HCT116 (cell line): ENCODE measurements around the gene MDM4. TPM values are rescaled to one million over a fixed set of nuclear protein-coding genes. Genes with fewer than 3 reads are reported as not detected.

ENCODE experiments used
- ATAC-seq: fragments of 200-7000 bp; cut with Tn5 transposase; 2 replicates; pipeline ENCODE4 v1.9.1; 2020; ENCODE audit warnings: mild to moderate bottlenecking, moderate library complexity
- BruUV-seq: library from RNA; stranded (reverse); fragments of 400-500 nt; replicated peaks from 2 replicates; lab custom pipeline; 2021; lab: Mats Ljungman, UMichigan
- CTCF ChIA-PET: fragments of 300-600 bp; sonication (Branson Sonifier 250); formaldehyde crosslinking; loops from one replicate; lab custom pipeline; 2021; ENCODE audit warnings: antibody characterized with exemption; lab: Charles Lee
- POLR2A ChIA-PET: fragments of 300-600, 350-600 bp; sonication (Branson Sonifier 250); formaldehyde crosslinking; loops from one replicate; lab custom pipeline; 2021; ENCODE audit warnings: antibody characterized with exemption; lab: Charles Lee
- RAD21 ChIA-PET, 2 experiments: fragments of 300-600 bp; sonication (Branson Sonifier 250); formaldehyde crosslinking; loops; one replicate each; lab custom pipeline; 2023; ENCODE audit warnings: low total read pairs in 2 of 2; ENCODE audit not compliant: uncharacterized antibody in 2 of 2, unreplicated experiment in 2 of 2, low non-redundant PET in 1 of 2; lab: Charles Lee
- DNase-seq: peaks from one replicate; pipeline ENCODE4 v3.0.0-alpha.2; 2010; ENCODE audit warnings: low read depth, low spot score
- H2AFZ ChIP-seq: fragments of 200-600 bp; shearing (Covaris generic), sonication (generic); 2 replicates; pipeline ENCODE4 v1.6.1; 2017; ENCODE audit warnings: low read depth, mixed run types, mixed read lengths, antibody characterized with exemption, low read length; ENCODE audit not compliant: poor library complexity, severe bottlenecking
- H3K27ac ChIP-seq: 2 replicates; pipeline ENCODE4 v1.5.1; 2012; ENCODE audit warnings: low read depth, low read length
- H3K27me3 ChIP-seq: fragments of 200-600 bp; sonication (generic); 2 replicates; pipeline ENCODE4 v1.6.1; 2016; ENCODE audit warnings: mixed run types, low read length, mixed read lengths; ENCODE audit not compliant: insufficient read depth
- H3K36me3 ChIP-seq, 2 experiments: fragments of 200-500 bp in 1 of 2; fragments of 200-600 bp in 1 of 2; sonication (Bioruptor generic) in 1 of 2; sonication (generic) in 1 of 2; 2 replicates each; pipeline versions ENCODE4 v1.5.1 to v1.6.1; 2014 to 2016; ENCODE audit warnings: low read length in 2 of 2, inconsistent platforms in 1 of 2, mixed read lengths in 1 of 2, mixed run types in 1 of 2; ENCODE audit not compliant: insufficient read depth in 2 of 2, control insufficient read depth in 1 of 2
- H3K4me1 ChIP-seq, 2 experiments: fragments of 200-600 bp in 1 of 2; sonication (generic) in 1 of 2; 2 replicates each; pipeline versions ENCODE4 v1.5.1 to v1.6.1; 2012 to 2017; ENCODE audit warnings: low read length in 2 of 2, inconsistent platforms in 1 of 2, mild to moderate bottlenecking in 1 of 2, mixed read lengths in 1 of 2, mixed run types in 1 of 2, moderate library complexity in 1 of 2; ENCODE audit not compliant: insufficient read depth in 2 of 2, control insufficient read depth in 1 of 2
- H3K4me2 ChIP-seq: fragments of 200-600 bp; sonication (generic); 2 replicates; pipeline ENCODE4 v1.6.1; 2017; ENCODE audit warnings: mixed run types, low read length, mixed read lengths
- H3K4me3 ChIP-seq, 2 experiments: fragments of 200-600 bp in 1 of 2; sonication (generic) in 1 of 2; replicated peaks in 1 of 2; 2 replicates each; pipeline ENCODE4 v1.5.1; 2011 to 2016; ENCODE audit warnings: low read length in 2 of 2, control low read depth in 1 of 2, low read depth in 1 of 2, mild to moderate bottlenecking in 1 of 2, mixed read lengths in 1 of 2, mixed run types in 1 of 2
- H3K79me2 ChIP-seq: fragments of 200-600 bp; sonication (generic); 2 replicates; pipeline ENCODE4 v1.6.1; 2017; ENCODE audit warnings: mild to moderate bottlenecking, mixed run types, low read length, moderate library complexity, mixed read lengths; ENCODE audit not compliant: insufficient read depth
- H3K9ac ChIP-seq: fragments of 200-600 bp; sonication (generic); 2 replicates; pipeline ENCODE4 v1.6.1; 2016; ENCODE audit warnings: low read length, mixed read lengths
- H3K9me2 ChIP-seq: fragments of 200-600 bp; sonication (generic), shearing (Covaris generic); 2 replicates; pipeline ENCODE4 v1.6.1; 2017; ENCODE audit warnings: mixed run types, mild to moderate bottlenecking, moderate library complexity; ENCODE audit not compliant: insufficient read depth
- H3K9me3 ChIP-seq, 2 experiments: fragments of 200-500 bp in 1 of 2; fragments of 200-600 bp in 1 of 2; sonication (Bioruptor generic) in 1 of 2; sonication (generic) in 1 of 2; 2 replicates each; pipeline ENCODE4 v1.6.1; 2014 to 2017; ENCODE audit warnings: low read length in 2 of 2, mixed read lengths in 2 of 2, inconsistent platforms in 1 of 2, low read depth in 1 of 2, mild to moderate bottlenecking in 1 of 2, mixed run types in 1 of 2, moderate library complexity in 1 of 2; ENCODE audit not compliant: control insufficient read depth in 1 of 2, insufficient read depth in 1 of 2
- H4K20me1 ChIP-seq: fragments of 200-600 bp; sonication (generic), shearing (Covaris generic); 2 replicates; pipeline ENCODE4 v1.6.1; 2017; ENCODE audit warnings: mixed run types, mild to moderate bottlenecking, moderate library complexity; ENCODE audit not compliant: insufficient read depth
- ATF3 ChIP-seq: IDR thresholded peaks from 2 replicates; pipeline ENCODE4 v1.6.1; 2012
- CEBPB ChIP-seq: IDR thresholded peaks from 2 replicates; pipeline ENCODE4 v1.6.1; 2012; ENCODE audit warnings: low read depth
- CTCF ChIP-seq, 3 experiments: fragments of 200-600 bp in 1 of 3; sonication (generic) in 1 of 3; IDR thresholded peaks in 2 of 3; conservative IDR thresholded peaks in 1 of 3; 2 replicates each; pipeline ENCODE4 v1.5.1; 2012 to 2017; ENCODE audit warnings: low read depth in 2 of 3, low read length in 2 of 3, antibody characterized with exemption in 1 of 3, borderline replicate concordance in 1 of 3, control low read depth in 1 of 3, mild to moderate bottlenecking in 1 of 3, mixed read lengths in 1 of 3, mixed run types in 1 of 3, moderate library complexity in 1 of 3; ENCODE audit not compliant: insufficient read depth in 1 of 3
- ELF1 ChIP-seq: IDR thresholded peaks from 2 replicates; pipeline ENCODE4 v1.6.1; 2012; ENCODE audit warnings: low read depth, borderline replicate concordance
- EZH2phosphoT487 ChIP-seq: fragments of 200-600 bp; IDR thresholded peaks from 2 replicates; pipeline ENCODE4 v1.6.1; 2018; ENCODE audit warnings: antibody characterized with exemption, borderline replicate concordance
- FOSL1 ChIP-seq: IDR thresholded peaks from 2 replicates; pipeline ENCODE4 v1.6.1; 2012; ENCODE audit warnings: low read depth
- JUND ChIP-seq: IDR thresholded peaks from 2 replicates; pipeline ENCODE4 v1.6.1; 2012
- RAD21 ChIP-seq: IDR thresholded peaks from 2 replicates; pipeline ENCODE4 v1.6.1; 2012; ENCODE audit warnings: low read depth, mild to moderate bottlenecking
- SP1 ChIP-seq: IDR thresholded peaks from 2 replicates; pipeline ENCODE4 v1.6.1; 2012; ENCODE audit warnings: low read depth
- SRF ChIP-seq: IDR thresholded peaks from 2 replicates; pipeline ENCODE4 v1.6.1; 2012; ENCODE audit warnings: low read depth
- ZFX ChIP-seq: fragments of 450-650 bp; IDR thresholded peaks from 2 replicates; pipeline ENCODE4 v1.6.1; 2017
- intact Hi-C: fragments of 100-400 bp; cut with micrococcal nuclease; formaldehyde crosslinking; loops from 2 replicates; pipeline ENCODE4 v1.10.0; 2022
- total RNA-seq: library from RNA; stranded (reverse); gene quantifications from one replicate; pipeline ENCODE4 v1.2.1, GENCODE V29; 2021; ENCODE audit not compliant: unreplicated experiment

The MDM4 gene
- total RNA-seq, 1 experiment from 2014 or later = 79.5 TPM

GRCh38 chr1:204503913-204504519, 12.2 kb upstream of the MDM4 start:
- no peaks in the 10 kb centered on the region for H3K79me2 ChIP-seq
- H3K9me3 ChIP-seq = peaks cover 0 to 4% of the 10 kb centered on the region in 2 experiments; a peak in 1 of 4 replicates
- no peak overlapping the region for H3K4me3 ChIP-seq
- H4K20me1 ChIP-seq = no peaks in the 10 kb centered on the region
- POLR2A ChIA-PET = no interaction called here
- H3K27ac ChIP-seq = no peak overlapping the region
- H2AFZ ChIP-seq = peak overlapping the region; percentile 88
- H3K27me3 ChIP-seq = no peaks in the 10 kb centered on the region
- no peaks in the 10 kb centered on the region for H3K36me3 ChIP-seq
- intact Hi-C loops = loop anchor here (1.0 to 2.0 kb wide), 4 partner anchors 58 to 341 kb away; no protein-coding TSS in a partner anchor
- no peak for DNase-seq
- H3K4me1 ChIP-seq = peaks cover 23 to 39% of the 10 kb centered on the region in 2 experiments
- BruUV-seq = no TSS peak
- no peak for ATAC-seq
- no peak for TF ChIP-seq SRF
- TF ChIP-seq FOSL1 = no peak
- no peak for TF ChIP-seq CTCF (IDR thresholded peaks at IDR 0.05 in 2 of 3, conservative IDR thresholded peaks at IDR 0.05 in 1 of 3; ENCODE audit: borderline replicate concordance in 1 of 3, insufficient read depth in 1 of 3, low read depth in 2 of 3, low read length in 2 of 3)
- no peak for TF ChIP-seq CEBPB
- TF ChIP-seq JUND = no peak
- TF ChIP-seq EZH2phosphoT487 = no peak
- no peak for TF ChIP-seq RAD21
- TF ChIP-seq ZFX = no peak
- no peak for TF ChIP-seq ATF3
- TF ChIP-seq SP1 = no peak
- no peak for TF ChIP-seq ELF1
- TF ChIP-seq, all 23 proteins: peak for 0
- Histone ChIP-seq H3K9me2 (no peaks in the 10 kb centered on the region), H3K4me2 (no peak overlapping the region), H3K9ac (no peak overlapping the region)
- ChIA-PET CTCF (interaction anchor here (1.3 to 2.3 kb wide), 7 partner anchors 10 to 303 kb away, joined by 6 to 37 read pairs (median 17); partner anchors contain the start of genes MDM4 and PIK3C2B), RAD21 (interaction anchor here in 1 of 2 experiments (1.1 kb wide), 1 partner anchor 57 kb away, joined by 7 read pairs; no protein-coding TSS in a partner anchor)
